HL-60/S4 treated with phorbol 12-myristate 13-acetate at 8.2 ng/mL for 4 days and 3 days (cell line): ENCODE data around the gene HIC1.

ENCODE experiments used
- in situ Hi-C: fragments of 300-500 bp; cut with MboI; formaldehyde crosslinking; loops from 2 replicates; pipeline ENCODE4 v1.15.0; 2022; ENCODE audit warnings: low sequenced_read_pairs

HIC1 gene

DNA sequence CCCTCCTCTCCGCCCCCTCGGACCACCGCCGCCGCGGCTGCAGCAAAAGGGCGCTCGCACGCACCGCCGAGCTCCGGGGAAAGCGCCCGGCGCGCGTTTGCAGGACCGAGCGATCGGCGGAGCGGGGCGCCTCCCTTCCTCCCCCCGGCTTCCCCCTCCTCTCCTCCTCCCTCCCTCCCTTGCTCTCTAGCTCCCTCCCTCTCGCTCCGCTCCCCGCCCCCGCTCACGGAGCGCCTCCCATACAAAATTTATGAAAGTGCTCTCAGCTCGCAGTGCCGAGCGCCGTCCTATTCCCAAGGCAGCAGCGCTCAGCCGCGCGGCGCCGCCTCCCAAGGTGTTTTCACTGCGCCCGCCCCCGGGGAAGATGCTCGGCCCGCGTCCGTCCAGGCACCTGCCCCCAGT is 29.7 kb upstream of the HIC1 start, which contains the start of gene RTN4RL1:
RTN4RL1 (minus strand) TSS at position 115 of the 402 bp plus-strand sequence. CDS start 469 bp downstream, outside the sequence.
- in situ Hi-C loops, result no loop called here

DNA sequence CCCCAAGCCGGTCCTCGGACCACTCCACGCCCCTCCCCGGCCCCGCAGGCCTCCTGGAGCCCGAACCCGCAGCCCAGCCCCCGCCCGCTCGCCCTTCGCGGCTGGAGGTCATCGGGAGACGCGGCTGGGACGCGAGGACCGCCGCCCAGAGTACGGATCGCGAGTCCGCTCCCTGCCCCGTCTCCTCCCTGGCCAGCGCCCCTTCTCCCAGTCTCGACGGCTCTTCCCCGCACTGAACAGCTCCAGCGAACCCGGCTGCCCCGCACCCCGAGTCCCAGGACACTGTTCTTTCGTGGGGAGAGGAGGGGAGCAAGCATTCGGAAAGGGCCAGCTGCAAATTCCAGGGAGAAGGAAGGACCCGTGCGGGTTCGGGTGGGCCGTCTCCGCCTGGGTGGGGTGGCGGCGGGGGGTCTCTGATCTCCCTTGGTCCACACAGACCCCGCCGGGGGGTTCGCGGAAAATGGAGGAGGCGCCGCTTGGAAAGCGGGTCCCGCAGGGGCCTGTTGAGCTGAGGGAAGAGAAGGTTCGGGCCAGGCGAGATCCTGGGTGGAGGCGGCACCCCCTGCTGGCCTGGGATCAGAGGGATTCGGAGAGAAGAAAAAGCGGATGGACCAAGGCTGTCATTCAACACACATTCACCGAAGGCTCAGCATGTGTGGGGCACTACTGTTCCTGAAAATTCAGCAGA is 29.1 kb upstream of the HIC1 start:
- in situ Hi-C loops, result no loop called here

DNA sequence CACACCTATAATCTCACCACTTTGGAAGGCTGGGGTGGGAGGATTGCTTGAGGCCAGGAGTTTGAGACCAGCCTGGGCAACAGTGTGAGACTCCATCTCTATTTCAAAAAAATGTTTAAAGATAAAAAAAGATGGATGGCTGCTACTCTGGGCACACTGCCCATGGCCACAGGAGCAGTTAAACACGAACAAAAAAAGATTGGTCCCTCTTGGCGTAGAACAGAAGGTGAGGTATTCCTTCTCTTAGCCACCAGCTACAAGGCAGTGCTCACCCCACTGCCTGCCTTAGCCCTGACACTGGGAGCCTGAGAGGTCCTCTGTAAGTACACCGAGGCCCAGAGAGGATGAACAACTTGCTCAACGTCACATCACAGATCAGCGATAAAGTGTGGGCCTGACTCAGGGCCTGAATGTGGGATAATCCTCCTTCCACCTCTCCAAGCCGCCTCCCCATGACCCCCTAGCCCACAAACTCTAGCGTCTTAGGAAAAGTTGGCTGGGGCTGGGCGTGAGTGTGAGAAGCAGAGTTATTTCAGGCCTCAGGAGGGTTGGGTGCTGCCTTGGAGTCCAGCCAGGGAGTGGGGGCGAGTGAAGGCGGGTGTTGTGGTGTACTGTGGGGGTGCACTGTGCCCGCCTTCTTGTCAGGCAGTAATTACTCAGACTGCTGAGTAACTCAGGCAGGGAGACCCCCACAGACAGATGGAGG is 27.2 kb upstream of the HIC1 start:
- in situ Hi-C loops, result no loop called here

DNA sequence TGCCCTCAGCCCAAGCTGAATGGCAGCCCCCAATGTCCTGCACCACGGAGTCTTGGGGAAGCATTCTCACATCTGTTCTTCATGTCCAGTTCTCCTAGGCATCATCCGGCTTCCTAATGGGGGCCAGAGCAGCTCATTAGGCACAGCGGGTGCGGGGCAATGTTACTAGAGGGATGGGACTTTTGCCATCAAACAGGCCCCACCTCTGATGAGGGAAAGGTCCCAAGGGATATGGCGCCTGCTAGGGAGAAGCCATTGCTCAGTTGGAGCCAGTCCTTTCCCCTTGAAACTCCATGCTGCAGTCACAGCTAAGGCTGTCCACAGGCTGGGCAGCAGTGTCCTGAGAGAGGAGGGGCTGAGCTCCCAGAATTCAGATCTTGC is 26.7 kb upstream of the HIC1 start:
- in situ Hi-C loops, result no loop called here

DNA sequence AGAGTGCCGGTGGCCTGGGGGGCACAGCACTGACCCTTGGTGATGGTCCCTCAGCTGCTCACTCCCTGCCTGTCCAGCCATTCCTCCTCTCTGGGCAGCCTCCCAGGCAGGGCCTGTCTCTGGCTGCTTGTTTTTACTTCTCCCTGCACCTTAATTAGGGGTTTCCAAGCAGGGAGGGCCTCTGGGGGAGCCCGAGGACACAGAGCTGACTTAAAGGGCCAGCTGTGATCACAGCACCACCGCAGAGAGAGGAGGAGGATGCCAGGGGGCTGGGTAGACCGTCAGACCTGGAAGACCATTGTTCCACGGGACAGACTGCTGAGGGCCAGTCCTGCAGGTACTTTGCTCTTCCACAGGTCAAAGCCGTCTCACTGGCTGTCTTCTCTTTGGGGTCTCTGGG is 26.2 kb upstream of the HIC1 start:
- in situ Hi-C loops, result no loop called here

DNA sequence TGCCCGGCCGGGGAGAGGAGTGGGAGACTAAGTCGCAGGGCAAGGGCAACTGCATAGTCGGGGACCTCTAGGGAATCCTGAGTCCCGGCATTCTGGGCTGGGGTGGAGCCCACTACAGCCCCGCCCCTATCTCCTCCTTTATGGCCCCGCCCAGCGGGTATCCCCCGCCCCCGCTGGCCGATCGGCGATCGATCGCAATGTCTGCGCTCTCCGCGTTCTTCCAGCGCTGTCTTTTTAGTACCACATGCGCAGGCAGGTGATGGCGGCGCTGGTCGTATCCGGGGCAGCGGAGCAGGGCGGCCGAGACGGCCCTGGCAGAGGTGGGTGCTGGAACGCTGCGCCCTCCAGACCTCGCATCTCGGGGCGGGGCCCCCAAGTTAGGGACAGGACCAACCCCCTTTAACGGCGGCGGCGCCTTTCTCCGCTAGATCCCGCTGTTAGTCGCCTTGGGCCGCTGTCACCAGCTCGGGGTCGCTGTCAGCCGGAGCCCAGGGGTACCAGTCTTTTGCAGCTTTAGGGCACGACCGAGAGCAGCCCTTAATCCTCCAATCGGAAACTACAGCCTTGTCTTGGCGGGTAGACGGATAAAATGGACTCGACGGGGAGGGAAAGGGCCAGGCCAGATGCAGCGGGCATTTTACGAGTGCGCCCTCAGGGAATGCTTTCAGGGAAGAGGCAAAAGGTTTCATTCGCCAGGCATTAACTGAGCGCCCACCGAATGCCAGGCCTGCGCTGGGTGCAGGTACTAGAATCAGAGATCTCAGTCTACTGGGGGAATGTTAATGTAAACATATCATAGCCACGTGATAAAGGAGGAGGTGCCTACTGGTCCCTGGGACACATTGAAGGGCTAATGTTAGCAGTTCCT is 24.8 kb upstream of the HIC1 start, which contains the start of gene DPH1:
DPH1 (plus strand) TSS at position 243 of the 868 bp plus-strand sequence; CDS start at position 260, 17 bp downstream.
- in situ Hi-C loops, result no loop called here

DNA sequence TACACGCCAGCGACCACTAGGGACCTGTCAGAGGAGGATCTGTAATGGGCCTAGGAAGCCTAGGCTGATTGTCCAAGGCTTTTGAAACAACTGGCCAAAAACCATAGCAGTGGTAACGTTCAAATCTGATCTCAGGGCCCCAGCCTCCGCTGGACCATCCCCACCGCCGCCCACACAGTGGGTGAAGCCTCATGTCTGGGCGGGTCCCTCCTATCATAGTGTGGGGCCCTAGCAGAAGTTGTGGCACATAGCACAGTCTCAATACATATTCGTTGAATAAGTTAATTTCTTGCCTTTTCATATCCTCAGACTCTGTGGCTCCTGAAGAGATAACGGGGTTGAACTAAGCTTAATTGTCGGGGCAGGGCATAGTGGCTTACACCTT is 24.1 kb upstream of the HIC1 start:
- in situ Hi-C loops, result no loop called here

DNA sequence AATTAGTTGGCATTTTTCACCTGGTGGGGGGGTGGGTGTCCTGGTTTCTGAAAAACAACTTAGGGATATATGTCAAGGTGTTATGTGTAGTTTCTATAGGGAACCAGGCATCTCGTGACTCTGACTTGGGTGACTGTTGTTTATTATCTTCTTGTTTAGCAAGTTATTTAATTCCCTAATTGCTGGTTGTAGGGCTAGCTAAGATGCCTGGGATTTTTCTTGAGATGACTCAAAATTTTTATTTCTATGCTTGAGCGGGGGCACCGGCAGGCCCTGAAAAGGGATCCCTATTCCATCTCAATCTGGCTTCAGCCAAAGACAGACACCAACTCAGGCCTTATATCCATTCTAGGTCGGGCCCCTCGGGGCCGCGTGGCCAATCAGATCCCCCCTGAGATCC is 21.8 kb upstream of the HIC1 start:
- in situ Hi-C loops, result no loop called here

DNA sequence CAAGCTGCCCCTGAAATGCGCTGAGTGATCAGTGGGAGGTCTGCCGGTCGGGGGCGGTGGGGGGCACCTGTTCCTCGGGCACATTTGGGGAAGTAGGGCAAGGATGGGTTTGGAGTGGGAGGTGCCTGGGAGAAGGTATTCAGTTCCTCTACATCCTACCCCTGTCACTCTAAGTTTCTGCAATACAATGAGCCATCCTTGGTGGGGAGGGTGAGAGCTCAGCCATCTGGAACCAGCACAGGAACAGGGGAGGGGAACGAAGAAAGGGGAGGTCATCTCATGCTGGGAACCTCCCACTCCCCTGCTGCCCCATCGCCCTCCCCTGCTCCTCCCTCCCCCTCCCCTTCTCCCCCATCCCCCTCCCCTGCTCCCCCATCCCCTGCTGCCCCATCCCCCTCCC is 20.7 kb upstream of the HIC1 start:
- in situ Hi-C loops, result no loop called here

DNA sequence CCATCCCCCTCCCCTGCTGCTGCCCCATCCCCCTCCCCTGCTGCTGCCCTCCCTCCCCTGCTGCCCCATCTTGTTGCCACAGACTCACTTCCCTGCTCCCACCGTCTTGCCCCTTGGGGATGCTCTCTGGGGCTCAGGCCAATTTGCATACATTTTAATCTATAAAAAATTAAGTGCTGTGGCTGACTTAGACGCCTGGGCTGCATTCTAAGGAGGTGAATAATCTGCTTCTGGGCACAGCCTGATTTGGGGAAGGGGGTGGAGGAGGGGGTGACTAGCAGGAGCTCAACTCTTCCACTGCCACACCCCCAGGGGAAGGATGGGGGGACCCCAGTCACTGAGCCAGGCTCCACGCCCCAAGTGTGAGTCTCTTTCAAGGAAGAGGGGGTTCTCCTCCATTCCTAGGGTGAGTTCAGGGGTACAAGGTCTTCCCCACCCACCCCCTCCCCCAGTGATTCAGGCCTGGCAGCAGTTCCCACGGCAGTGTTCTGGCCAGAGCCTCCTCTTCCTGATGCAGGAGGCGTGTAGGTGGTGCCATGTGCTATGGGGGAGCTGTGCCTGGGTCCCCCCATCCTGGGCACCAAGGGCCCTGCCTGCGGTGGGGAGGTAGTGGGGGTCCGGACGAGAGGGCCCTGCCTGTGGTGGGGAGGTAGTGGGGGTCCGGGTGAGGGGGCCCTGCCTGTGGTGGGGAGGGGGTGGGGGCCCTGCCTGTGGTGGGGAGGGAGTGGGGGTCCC is 19.9 kb upstream of the HIC1 start:
- in situ Hi-C loops, result no loop called here

DNA sequence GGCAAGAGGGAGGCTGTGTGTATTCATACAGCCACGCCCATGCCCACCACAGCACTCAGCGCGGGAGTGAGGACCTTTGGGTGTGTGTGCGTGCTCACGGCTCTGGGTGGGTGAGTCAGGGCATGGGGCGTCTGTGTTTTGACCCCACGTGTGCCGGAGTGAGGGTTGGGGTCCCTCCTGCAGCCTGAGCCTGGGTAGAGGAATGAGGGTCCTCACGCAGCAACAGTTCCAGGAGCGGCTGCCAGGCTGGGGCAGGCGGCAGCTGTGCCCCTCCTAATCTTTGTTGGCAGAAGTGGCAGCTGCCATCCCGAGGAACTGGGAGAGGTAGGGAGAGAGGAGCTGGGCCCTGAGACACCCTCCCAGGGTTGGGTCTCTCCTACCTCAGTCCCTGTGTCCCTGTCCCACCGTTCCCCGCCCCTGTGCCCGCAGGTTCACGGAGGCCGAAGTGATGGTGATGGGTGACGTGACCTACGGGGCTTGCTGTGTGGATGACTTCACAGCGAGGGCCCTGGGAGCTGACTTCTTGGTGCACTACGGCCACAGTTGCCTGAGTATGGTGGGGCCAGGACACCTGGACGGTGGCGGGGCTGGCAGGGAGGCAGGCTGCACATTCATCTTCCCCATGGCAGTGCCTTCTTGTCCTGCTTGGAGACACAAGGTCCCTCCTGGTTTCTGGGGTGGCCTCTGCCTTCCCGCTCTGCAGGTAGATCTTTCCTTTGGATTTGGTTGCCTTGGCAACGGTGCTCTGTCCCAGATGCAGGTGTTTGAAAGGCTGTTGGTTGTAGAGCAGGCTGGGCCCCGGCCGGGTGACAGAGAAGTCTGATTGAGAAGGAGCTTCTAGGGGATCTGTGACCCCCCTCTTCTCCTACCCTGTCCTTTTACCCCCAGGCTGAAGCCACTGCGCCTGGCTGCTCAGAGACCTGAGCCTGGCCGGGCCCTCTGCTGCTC is 19.1 kb upstream of the HIC1 start:
- in situ Hi-C loops, result no loop called here

DNA sequence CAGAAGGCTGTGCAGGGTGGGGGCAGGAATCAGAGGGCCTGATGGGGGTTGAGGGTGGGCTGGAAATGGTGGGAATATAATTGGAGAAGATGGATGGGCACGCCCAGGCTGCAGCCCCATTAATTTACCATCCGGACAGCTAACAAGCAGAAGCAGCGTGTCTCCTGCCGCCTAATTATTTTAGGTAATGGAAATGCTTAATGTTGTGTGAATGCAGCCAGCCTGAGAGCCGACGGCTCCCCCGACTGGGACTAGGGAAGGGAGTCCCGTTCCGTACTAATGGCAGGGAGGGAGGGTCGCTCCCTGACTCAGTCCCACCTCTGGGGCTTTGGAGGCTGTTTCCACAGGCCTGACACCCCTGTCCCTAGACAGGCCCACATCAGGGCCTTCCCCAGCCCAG is 17.7 kb upstream of the HIC1 start:
- in situ Hi-C loops, result no loop called here

DNA sequence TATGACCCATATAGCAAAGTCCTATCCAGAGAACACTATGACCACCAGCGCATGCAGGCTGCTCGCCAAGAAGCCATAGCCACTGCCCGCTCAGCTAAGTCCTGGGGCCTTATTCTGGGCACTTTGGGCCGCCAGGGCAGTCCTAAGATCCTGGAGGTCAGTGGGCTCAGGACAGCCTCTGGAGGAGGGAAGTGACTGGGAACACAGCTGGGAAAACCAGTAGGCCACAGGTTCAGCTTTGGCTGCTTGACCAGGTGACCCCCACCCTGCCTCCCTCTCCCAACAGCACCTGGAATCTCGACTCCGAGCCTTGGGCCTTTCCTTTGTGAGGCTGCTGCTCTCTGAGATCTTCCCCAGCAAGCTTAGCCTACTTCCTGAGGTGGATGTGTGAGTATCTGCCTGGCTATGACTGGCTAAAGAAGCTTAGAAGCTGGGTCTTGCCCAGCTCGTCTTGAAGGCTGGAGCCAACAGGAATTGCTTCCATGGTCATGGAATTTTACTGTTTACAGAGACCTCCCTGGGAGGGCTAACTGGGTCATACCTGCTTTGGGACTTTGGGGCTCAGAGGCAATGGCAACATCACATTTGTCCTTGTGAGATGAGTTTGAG is 14.6 kb upstream of the HIC1 start:
- in situ Hi-C loops, result no loop called here

DNA sequence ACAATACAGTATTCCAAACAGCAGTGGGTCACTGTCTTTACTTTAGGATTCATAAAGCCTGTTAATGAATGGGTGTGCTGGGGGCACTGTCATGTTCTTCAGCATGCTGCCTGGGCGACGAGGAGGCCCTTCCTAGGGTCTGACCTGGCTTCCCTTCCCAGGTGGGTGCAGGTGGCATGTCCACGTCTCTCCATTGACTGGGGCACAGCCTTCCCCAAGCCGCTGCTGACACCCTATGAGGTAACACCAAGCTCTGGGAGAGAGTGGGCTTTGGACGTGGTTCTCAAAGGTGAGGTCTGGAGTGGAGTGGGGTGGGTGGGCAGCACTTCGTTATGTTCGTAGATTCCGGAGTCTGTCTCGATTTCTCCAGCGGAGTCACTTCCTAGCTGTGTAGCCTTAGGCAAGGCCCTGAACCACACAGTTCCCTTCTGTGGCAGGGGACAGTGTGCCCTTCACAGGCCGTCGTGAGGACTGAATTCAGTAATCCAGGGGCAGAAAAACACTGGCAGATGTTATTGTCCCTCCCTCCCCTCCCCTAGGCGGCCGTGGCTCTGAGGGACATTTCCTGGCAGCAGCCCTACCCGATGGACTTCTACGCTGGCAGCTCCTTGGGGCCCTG is 13.9 kb upstream of the HIC1 start:
- in situ Hi-C loops, result no loop called here

DNA sequence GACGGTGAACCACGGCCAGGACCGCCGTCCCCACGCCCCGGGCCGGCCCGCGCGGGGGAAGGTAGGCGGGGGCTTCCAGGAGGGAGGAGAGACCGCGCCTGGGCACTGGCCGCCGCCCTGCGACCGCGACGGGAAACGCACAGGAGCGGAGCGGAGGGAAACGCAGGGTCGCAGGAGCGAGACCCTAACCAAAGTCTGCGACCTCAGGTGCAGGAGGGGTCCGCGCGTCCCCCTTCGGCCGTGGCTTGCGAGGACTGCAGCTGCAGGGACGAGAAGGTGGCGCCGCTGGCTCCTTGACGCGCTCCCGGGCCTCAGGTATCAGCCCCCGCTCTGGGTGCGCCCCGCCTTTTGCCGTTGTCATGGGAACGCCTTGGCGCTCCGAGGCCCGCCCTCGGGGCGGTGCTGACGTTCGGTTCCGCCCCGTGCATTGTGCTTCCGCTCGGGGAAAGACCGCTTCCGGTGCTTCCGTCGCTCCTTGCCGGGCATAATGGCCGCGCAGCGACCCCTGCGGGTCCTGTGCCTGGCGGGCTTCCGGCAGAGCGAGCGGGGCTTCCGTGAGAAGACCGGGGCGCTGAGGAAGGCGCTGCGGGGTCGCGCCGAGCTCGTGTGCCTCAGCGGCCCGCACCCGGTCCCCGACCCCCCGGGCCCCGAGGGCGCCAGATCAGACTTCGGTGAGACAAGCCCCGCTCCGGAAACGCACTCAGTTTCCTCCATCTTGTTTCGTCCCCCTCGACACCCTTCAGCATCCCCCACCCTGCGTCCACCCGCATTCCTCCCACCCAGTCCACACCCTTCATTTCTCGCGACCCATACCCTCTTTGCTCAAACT is 13.1 kb upstream of the HIC1 start, which contains the start of gene OVCA2:
OVCA2 (plus strand) TSS at position 462 of the 829 bp plus-strand sequence; CDS start at position 488, 26 bp downstream.
- in situ Hi-C loops, result no loop called here

DNA sequence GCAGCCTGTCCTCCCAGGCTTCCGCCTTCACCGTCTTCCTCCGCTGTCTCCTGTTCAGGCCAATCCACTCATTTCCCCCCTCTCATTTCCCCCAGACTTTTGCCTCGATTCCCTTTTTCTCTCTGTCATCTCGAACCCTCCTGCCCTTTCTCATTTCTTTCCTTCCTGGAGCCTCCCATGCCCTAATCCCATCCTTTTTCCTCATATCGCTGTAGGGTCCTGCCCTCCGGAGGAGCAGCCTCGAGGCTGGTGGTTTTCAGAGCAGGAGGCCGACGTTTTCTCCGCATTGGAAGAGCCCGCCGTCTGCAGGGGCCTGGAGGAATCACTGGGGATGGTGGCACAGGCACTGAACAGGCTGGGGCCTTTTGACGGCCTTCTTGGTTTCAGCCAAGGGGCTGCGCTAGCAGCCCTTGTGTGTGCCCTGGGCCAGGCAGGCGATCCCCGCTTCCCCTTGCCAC is 12.5 kb upstream of the HIC1 start:
- in situ Hi-C loops, result no loop called here

DNA sequence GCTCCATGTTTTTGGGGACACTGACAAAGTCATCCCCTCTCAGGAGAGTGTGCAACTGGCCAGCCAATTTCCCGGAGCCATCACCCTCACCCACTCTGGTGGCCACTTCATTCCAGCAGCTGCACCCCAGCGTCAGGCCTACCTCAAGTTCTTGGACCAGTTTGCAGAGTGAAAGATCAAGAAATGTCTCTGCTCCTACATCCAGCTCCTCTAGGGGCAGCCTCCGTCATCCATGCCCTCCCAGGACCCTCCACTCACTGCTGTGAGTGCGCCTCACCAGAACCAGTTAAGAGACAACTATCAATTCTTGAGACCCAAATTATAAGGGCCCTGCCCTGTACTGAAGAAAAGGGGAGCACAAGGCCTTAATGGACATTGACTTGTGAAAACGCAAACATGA is 12.0 kb upstream of the HIC1 start:
- in situ Hi-C loops, result no loop called here

DNA sequence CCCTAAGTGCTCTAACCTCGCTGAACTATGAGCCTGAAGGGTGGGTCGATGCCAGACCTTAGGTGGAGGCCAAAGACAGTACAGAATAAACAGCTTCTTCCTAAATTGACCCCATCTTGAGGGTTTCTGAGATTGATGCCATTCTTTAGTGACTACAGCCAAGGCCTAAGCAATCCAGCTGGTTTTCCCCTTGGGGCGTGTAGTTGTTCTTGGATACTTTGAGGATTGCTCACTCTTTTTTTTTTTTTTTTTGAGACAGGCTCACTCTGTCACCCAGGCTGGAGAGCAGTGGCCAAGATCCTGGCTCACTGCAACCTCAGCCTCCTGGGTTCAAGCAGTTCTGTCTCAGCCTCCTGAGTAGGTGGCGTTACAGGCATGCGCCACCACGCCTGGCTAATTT is 11.1 kb upstream of the HIC1 start:
- in situ Hi-C loops, result no loop called here
